DLD1 (cell line): ENCODE results near the gene TRAPPC8.

Experiments
- in situ Hi-C: cut with HindIII; loops from 2 replicates; pipeline ENCODE4 v1.10.0; 2017; ENCODE audit warnings: low sequenced_read_pairs

The TRAPPC8 gene

DNA sequence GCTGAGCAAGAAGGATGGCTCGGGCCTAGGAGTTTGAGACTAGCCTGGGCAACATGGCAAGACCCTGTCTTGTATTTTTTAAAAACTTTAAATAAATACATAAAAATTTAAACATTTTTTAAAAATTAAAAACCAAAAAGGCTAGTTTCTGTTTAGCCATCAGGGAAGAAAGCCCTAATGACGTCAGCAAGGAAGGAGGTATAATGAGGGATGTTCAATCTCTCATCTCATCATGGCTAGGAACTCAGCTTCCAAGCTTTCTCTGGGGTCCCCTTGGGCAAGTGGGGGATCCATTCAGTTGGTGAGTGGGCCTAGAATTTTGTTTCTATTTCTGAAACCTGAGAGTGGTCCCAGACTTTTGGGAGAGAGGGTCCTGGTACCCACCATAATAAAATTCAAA lies 147.2 kb downstream of the TRAPPC8 start:
- in situ Hi-C loops = no loop called here

DNA sequence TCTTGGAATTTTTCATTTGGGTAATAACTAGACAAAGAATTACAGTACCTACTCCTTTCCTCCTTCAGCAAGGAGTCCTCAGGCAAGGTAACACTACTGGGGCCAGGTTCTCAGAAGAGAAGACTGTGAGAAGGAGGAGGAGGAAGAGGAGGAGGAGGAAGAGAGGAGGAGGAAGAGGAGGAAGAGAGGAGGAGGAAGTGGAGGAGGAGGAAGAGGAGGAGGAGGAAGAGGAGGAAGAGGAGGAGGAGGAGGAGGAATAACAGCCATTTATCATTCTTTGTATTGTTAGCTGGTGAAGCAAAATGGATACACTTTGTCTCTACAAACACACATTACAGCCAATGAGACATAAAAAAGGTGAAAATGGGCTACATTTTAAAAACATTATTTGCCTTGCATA lies 149.4 kb downstream of the TRAPPC8 start:
- in situ Hi-C loops = no loop called here

DNA sequence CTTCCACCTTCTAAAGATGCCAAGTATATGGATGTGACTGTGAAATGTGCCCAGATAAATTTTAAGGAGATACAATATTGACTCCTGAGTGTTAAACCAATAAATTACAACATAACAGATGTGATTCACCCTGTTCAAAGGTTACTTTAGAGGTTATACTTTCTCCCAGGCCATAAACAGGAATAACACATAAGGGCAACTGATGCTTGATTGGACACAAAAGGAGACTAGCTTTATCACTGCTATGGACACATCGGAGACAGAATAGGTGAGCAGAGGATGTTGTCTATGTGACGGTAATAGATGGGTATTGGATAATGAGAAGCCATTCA lies 150.4 kb downstream of the TRAPPC8 start:
- in situ Hi-C loops = no loop called here

DNA sequence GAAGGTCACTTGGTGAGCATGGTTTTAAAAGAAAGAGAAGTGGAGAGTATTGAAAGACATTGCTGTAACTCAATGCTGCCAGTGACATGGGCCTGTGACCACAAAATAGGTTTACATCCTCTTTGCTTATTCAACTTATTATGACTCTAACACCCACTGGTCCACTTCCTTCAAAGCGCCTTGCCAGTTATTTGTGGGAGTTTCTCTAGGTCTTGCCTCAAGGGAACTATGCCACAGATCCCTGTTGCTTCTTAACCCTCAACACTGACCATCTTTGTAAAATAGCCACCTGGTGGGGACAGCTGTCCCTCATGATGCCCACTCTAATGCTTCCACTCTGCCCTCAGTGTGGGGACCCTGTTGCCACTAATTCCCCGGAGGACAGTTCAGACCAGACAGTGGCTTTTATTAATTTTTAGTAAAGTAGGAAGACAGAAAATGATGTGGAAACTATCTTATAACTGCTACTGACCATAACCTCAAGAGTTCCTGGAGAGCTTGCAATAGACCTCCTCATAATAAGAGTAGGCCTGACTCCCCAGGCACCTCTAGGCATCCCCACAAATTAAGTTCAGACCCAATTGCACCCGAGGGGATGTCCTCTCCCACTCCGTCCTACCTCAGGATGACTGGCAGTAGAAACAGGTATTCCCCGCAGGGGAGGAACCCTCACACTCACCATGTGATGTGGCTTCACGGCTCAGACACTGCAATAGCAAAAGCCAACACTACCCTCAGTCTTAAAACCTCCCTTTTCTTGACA lies 150.9 kb downstream of the TRAPPC8 start:
- in situ Hi-C loops = no loop called here

DNA sequence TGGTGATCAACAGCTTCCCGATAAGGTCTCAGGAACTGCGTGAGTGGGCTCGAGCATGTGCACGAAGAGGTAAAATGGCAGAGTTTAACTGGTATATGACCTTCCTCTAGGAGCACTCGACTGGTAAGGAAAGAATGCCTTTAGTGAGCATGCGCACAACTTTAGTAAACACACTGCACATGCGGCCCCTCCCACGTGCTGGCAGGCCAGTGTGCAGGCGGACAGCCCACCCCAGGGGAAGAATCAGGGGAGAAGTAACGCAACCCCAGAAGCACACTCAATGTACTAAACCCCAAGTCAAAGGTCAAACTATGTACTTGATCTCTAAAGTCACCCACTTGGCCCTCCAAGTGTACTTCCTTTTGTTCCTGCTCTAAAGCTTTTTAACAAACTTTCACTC lies 153.5 kb downstream of the TRAPPC8 start:
- in situ Hi-C loops = no loop called here

DNA sequence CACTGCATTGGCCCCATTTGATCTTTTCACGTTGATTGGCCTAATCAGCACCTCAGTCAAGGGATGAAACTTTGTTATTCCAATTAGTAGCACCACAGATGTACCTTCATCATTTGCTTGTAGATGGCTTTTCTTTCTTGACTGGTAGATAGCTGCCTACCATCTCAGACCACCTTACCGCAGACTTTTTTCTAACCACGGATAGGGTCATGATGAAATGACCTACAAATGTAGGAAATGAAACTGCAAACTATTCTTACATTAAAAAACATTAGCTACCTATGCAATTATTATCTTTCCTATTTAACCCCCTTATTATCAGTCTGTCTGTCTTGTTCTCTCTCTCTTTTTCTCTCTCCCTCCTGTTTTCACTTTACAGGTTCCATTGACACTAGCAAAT lies 159.9 kb downstream of the TRAPPC8 start:
- in situ Hi-C loops = no loop called here
